ENCODE data around the gene ERCC4. TPM values are rescaled to one million over a fixed set of nuclear protein-coding genes. Genes with fewer than 3 reads are reported as not detected.

The ERCC4 gene
- total and polyA plus RNA-seq, 8 donors = 1.2 to 6.7 (median 4.9) TPM

- 95% methylated on average over 1 of the region's 1 CpG for WGBS, 2 donors
- ATAC-seq (no peak), DNase-seq (no peak), FAIRE-seq (no peak)
- Histone ChIP-seq H3K27me3 (no peaks in the 10 kb centered on the region), H3K36me3 (no peaks in the 10 kb centered on the region), H3K27ac (no peak overlapping the region), H3K9me3 (no peaks in the 10 kb centered on the region), H3K4me3 (no peak overlapping the region), H3K4me1 (peaks cover 0 to 18% (median 13%) of the 10 kb centered on the region in 3 donors)
- intact Hi-C loops (cut with DNase I) = no loop called here
- TF ChIP-seq, protein P1, sequence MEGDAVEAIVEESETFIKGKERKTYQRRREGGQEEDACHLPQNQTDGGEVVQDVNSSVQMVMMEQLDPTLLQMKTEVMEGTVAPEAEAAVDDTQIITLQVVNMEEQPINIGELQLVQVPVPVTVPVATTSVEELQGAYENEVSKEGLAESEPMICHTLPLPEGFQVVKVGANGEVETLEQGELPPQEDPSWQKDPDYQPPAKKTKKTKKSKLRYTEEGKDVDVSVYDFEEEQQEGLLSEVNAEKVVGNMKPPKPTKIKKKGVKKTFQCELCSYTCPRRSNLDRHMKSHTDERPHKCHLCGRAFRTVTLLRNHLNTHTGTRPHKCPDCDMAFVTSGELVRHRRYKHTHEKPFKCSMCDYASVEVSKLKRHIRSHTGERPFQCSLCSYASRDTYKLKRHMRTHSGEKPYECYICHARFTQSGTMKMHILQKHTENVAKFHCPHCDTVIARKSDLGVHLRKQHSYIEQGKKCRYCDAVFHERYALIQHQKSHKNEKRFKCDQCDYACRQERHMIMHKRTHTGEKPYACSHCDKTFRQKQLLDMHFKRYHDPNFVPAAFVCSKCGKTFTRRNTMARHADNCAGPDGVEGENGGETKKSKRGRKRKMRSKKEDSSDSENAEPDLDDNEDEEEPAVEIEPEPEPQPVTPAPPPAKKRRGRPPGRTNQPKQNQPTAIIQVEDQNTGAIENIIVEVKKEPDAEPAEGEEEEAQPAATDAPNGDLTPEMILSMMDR (IDR thresholded peaks at IDR 0.05) = no peak
Measured at GRCh38 chr16:13962232-13962631, 42.3 kb downstream of the ERCC4 start.

GRCh38 chr16:13968835-13969234 is 48.9 kb downstream of the ERCC4 start:
- no peak overlapping the region for H3K27ac ChIP-seq
- WGBS, 2 donors = 71 to 76% methylated on average over 2 of the region's 2 CpGs
- ATAC-seq (no peak), DNase-seq (no peak), FAIRE-seq (no peak)
- H3K4me3 ChIP-seq = no peak overlapping the region
- intact Hi-C loops (cut with DNase I) = no loop called here
- H3K36me3 ChIP-seq = no peaks in the 10 kb centered on the region
- no peaks in the 10 kb centered on the region for H3K9me3 ChIP-seq
- H3K4me1 ChIP-seq = no peaks in the 10 kb centered on the region
- TF ChIP-seq, protein P1 (IDR thresholded peaks at IDR 0.05) = no peak
- no peaks in the 10 kb centered on the region for H3K27me3 ChIP-seq

DNA sequence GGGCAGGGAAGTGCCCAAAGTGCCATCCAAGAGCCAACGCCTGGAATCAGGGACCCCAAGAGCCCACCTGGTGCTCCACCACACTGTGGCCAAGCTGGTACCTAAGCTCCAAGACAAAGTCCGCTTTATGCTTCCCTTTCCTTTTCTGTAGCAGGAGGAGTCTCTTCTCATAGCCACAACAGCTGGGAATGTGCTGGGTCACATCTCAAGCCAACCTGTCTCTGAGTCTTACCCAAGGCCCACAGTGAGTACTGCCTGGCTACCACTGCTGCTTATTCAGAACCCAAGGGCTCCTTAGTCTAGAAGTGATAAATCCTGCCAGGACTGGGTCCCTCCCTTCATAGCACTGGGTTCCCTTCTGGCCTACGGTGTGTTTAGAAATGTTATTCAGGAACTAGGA is 49.8 kb downstream of the ERCC4 start:
- no peak for DNase-seq
- intact Hi-C loops (cut with DNase I) = no loop called here
- Histone ChIP-seq H3K4me3 (no peak overlapping the region), H3K27ac (no peak overlapping the region), H3K36me3 (no peaks in the 10 kb centered on the region), H3K27me3 (no peaks in the 10 kb centered on the region), H3K4me1 (no peaks in the 10 kb centered on the region), H3K9me3 (no peaks in the 10 kb centered on the region)
- no peak for ATAC-seq
- 96% methylated on average over 3 of the region's 3 CpGs for WGBS, 2 donors
- TF ChIP-seq, protein P1 (IDR thresholded peaks at IDR 0.05) = no peak
- FAIRE-seq = no peak

DNA sequence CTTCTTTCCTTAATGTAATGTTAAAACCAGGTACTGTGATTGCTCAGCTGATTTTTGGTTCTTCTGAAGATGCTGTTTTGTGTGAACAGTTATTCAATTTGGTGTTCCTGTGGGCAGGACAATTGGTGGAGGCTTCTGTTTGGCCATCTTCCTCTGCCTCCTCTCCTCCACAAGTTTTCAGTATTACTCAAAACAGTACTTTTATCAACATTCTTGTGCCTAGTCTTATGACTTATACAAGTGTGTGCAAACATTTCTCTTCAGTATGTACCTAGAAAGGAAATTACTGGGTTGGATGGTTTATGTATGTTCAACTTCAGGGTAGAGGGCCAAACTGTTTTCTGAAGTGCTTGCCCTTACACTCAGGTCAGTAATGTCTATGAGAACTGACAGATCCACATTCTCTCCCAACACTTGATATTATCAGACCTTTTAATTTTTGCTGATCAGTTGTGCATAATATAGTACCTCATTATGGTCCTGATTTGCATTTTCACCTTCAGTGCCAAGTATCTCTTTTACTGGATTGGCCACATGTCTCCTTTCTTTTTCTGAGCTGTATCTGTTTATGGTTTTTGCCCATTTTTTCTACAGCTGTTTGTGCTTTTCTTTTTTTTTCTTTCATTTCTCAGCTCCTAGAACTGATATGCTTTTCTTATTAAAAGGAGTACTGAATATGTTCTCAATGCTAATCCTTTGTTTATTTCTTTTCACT is 50.9 kb downstream of the ERCC4 start:
- Histone ChIP-seq H3K27me3 (no peaks in the 10 kb centered on the region), H3K9me3 (no peaks in the 10 kb centered on the region), H3K27ac (no peak overlapping the region), H3K4me1 (no peaks in the 10 kb centered on the region), H3K36me3 (no peaks in the 10 kb centered on the region), H3K4me3 (no peak overlapping the region)
- no peak for DNase-seq
- no peak for FAIRE-seq
- TF ChIP-seq, protein P1 (IDR thresholded peaks at IDR 0.05) = no peak
- ATAC-seq = no peak
- intact Hi-C loops (cut with DNase I) = no loop called here

DNA sequence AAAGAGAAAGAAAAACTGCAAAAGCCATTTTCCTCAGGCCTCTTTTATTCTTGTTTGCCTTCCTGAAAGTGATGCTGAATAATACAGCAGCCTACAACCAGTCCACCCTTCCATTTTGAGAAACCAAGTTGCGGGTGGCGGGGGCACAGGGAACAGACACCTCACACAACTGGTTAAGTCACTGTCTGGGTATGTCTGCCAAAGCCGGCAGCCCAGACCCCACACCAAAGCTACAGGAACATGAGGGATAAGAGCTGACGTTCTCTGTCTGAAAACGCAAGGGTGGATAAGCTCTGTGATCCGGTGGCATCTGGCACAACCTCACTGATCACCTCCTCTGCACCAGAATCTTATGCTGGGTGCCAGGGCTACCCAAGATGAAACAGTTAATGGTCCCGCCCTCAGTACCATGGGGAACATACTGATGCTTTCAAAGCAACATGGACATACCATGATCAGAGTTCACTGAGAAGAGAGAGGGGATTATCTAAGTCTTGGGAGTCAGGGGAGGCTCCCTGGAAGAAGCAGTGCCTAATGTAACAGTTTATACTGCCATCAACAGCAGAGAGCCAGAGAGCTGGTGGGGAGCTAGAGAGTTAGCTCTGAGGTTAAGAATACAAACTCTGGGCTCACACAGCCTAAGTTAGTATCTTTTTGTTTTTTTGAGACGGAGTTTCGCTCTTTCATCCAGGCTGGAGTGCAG is 53.5 kb downstream of the ERCC4 start:
- intact Hi-C loops (cut with DNase I) = no loop called here

More for the DNA sequence above, 53.5 kb downstream of the ERCC4 start:
- Histone ChIP-seq H3K4me1 (no peaks in the 10 kb centered on the region), H3K27me3 (no peaks in the 10 kb centered on the region), H3K9me3 (no peaks in the 10 kb centered on the region), H3K36me3 (no peaks in the 10 kb centered on the region), H3K27ac (no peak overlapping the region), H3K4me3 (no peak overlapping the region)
- ATAC-seq (no peak), FAIRE-seq (no peak), DNase-seq (no peak)
- 95 to 96% methylated on average over 9 of the region's 9 CpGs for WGBS, 2 donors
- TF ChIP-seq, protein P1 (IDR thresholded peaks at IDR 0.05) = no peak
